GM18517 (cell line): Measurements from ENCODE around the gene TLCD3B.
"Not testable (repeated sequence)": the region's sequence is repeated elsewhere in the genome, so short reads cannot be mapped to it uniquely, and the experiment has no call there.

ENCODE experiments used
- ATAC-seq: cut with Tn5 transposase; IDR thresholded peaks from one replicate; pipeline ENCODE4 v1.9.1; 2021; ENCODE audit warnings: mild to moderate bottlenecking, moderate library complexity; ENCODE audit not compliant: unreplicated experiment

The TLCD3B gene

DNA sequence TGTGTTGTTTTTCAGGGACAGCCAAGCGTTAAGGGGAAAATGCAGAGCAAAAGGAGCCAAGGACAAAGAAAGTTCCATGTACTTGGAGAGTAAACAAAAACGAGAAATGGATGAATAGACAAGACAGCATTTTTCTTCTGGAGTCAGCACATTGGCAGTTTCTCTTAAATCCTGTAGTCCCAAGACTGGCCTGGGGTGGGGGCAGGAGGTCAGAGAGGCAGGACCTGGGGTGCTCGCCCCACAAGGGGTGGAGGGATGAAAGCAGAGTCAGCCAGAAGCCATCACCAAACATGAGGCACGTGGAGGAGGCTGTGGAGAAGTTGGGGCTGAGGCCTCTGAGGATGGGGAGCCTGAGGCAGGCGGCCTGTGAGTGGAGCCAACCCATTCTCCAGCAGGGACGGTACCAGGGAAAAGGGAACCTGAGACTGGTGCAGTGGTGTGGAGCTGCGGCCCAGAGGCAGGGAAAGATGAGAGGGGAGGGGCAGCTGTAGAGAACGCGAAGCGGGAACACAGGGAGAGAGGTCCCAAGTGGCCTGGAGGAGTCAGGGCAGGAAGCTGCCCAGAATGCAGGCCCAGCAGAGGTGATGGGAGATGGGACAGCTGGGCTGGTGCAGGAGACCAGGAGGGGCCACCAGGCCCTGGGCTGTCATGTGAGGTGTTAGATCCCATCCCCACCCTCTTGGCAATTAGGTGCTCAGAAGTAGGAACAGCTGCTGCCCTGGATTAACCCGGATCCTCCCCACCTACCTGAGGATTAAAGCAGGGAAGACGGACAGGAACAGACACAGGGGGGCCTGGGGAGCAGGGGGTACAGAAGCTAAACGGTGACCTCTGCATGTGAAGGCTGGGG, 3.3 kb downstream of the TLCD3B start:
- no peak for ATAC-seq

DNA sequence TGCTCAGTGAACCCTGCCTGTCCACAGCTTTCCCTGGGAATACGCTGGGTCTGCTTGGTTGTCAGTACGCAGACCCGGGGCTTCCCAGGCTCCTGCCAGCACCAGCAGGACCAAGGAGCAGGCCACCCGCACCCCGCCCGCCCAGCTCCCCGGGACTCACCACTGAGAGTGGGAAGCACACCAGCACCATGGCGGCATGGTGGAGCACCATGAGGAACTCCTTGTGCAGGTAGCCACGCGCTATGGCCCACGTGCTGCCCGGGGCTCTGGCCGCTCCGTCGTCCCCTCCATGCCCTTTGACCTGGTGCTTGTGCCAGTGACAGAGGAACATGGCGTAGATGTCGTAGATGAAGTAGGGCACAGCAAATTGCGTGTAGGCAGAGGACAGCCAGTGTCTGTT, 4.6 kb downstream of the TLCD3B start:
- ATAC-seq = no peak

DNA sequence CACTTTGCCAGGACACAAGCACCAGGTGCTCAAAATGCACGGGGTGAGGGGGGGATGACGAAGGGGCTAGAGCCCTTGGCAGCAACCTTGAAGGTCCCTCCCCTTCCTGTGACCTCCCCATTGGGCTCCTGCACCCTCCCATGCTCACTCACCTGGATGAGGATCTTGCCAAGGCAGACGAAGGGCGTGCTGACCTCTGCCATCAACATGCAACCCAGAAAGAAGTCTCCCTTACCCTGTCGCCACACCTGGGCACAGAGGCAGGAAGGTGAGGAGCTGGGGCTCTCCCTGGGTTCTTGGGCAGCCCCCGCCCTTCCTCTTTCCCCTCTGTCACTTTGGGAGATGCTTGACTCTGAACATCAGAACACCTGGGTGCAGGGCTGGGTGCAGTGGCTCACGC, 5.5 kb downstream of the TLCD3B start:
- ATAC-seq = no peak

DNA sequence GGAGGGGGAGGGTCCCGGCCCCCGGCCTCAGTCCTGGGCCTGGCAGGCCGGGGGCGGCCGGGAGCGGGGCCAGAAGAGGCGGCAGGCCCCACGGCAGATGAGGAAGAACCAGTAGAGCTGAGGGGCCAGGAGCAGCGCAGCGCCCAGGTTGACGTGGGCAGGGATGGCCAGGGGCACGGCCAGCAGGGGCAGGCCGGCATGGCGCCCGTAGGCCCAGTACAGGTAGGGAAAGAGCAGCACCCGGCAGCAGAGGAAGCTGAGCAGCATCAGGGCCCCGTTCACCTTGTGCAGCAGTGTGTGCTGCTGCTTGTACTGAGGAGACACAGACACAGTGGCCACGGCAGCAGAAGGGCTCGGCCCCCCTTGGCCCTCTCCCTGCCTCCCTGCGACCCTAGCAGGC, 5.9 kb downstream of the TLCD3B start:
- no peak for ATAC-seq

DNA sequence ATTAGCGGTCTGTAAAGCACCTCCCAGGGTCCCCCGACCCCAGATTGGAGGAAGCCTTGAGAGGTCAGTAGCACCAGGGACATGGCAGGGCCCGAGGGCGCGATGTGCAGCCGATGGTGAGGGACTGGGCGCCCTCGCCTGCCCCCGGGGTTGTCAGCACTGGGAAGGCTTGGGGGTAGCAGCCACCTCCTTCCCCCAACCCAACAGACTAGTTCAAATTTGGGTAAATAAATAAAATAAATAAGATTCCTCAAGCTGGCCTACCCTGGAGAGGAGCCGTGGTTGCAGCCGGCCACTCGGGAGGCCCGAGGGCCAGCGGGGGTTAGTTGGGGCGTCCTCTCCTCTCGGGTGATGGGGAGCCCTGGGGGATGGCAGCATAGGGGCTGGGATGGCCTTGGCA, 6.6 kb downstream of the TLCD3B start:
- no peak for ATAC-seq

DNA sequence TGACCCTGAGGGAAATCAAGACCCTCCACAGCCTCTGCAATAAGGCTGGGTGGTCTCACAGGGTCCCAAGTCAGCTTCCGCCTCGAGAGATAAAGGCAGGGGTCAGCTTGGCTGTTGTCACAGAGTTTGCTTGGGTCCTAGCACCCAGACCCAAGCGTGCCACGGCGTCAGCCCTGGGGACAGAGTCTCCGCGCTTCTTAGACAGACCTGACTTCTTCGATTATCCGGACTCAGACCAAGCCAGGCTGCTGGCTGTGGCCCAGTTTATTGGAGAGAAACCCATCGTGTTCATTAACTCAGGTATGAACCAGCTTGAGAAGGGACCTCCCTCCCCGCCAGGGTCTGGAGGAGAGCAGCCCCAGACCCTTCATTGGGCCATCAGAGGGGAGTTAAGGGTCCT, 7.5 kb downstream of the TLCD3B start:
- no peak for ATAC-seq

DNA sequence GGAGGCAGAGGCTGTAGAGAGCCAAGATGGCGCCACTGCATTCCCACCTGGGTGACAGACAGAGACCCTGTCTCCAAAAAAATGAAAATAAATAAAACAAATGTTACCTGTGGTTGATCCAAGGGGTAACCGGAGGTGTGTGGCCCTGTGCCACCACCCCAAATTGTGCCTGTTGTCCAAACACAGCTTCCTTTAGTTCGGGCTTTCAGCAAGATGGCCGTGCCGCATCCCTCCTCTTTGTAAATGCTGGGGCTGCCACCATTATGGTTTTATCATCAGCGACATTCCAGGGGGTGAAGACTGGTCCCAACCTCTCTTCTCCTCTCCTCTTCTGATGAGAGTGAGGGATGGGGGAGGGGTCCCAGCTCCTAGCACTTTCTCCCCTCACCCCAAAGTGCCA, 8.2 kb downstream of the TLCD3B start, which contains the start of gene C16orf92:
Gene C16orf92, plus strand, starts transcription at position 312 of the 400 bp plus-strand sequence. CDS start 143 bp downstream, outside the sequence.
- no peak for ATAC-seq

DNA sequence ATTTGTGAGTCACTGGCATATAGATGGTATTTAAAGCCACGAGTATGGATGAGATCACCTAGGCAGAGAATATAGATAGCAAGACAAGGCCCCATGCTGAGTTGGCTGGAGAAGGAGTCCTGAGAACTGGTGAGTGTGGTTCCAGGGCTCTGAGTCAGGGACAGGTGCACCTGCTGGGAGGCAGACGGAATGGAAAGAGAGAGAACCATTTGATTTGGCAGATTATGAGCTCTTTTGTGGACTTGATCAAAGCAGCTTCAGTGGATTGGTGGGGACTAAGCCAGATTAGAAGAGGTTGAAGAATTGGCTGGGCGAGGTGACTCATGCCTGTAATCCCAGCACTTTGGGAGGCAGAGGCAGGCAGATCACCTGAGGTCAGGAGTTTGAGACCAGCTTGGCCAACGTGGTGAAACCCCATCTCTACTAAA, 12.3 kb downstream of the TLCD3B start:
- ATAC-seq = no peak

DNA sequence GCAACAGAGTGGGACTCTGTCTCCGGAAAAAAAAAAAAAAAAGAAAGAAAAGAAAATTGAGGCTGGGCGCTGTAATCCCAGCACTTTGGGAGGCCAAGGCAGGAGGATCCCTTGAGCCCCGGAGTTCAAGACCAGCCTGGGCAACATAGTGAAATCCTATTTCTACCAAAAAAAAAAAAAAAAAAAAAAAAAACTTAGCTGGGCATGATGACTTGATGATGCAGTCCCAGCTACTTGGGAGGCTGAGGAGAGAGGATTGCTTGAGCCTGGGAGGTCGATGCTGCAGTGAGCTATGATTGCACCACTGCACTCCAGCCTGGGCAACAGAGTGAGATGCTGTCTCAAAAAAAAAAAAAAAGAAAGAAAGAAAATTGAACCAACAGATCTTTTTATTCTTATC, 13.1 kb downstream of the TLCD3B start:
- ATAC-seq = not testable (repeated sequence)

DNA sequence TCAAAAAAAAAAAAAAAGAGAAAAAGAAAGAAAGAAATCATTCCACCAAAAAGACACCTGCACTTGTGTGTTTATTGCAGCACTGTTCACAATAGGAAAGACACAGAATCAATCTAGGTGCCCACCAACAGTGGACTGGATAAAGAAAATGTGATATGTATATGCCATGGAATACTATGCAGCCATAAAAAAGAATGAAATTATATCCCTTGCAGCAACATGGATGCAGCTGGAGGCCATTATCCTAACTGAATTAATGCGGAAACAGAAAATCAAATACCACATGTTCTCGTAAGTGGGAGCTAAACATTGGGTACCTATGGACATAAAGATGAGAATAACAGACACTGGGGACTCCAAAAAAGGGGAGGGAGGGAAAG, 13.8 kb downstream of the TLCD3B start:
- no peak for ATAC-seq

DNA sequence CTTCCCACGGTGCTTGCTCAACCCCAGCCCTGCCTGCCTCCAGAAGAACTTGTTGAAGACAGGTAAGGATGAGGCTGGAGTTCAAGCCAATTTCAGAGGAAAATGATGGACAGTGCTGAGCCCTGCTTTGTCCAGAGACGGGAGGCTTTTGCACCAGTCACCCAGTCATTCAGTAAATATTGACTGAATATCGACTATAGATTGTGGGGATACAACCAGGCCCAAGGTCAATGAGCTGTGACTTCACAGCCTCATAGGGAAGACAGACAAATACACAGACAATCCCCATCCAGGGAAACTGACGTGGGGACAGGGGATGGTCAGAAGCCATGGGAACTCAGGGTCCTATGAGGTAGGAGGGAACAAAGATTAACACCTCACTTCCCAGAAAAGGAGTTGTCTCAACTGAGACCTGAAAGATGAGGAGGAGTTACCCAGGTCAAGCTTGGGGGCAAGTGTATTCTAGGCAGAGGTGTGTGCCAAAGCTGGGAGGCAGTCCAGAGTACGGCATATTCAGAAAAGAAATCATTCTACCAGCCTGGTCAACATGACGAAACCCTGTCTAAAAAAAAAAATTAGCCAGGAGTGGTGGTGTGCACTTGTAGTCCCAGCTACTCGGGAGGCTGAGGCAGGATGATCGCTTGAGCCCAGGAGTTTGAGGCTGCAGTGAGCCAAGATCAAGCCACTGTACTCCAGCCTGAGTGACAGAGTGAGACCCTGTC, 14.4 kb downstream of the TLCD3B start:
- no peak for ATAC-seq

DNA sequence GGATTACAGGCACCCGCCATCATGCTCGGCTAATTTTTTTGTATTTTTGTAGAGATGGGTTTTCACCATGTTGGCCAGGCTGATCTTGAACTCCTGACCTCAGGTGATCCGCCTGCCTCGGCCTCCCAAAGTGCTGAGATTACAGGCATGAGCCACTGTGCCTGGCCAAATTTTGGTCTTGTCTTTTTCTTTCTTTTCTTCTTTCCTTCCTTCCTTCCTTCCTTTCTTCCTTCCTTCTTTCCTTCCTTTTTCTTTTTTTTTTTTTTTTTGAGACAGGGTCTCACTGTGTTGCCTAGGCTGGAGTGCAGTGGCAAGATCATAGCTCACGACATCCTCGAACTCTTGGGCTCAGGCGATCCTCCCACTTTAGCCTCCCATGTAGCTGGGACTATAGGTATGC, 15.6 kb downstream of the TLCD3B start:
- not testable (repeated sequence) for ATAC-seq

DNA sequence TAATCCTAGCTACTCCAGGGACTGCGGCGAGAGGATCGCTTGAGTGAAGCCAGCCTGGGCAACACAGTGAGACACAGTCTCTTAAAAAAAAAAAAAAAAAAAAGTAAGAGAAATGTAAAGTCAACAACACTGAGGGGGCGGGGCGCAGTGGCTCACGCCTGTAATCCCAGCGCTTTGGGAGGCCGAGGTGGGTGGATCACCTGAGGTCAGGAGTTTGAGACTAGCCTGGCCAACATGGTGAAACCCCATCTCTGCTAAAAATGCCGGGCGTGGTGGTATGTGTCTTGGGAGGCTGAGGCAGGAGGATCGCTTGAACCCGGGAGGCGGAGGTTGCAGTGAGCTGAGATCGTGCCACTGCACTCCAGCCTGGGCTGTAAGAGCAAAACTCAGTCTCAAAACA, 18.5 kb downstream of the TLCD3B start:
- not testable (repeated sequence) for ATAC-seq

DNA sequence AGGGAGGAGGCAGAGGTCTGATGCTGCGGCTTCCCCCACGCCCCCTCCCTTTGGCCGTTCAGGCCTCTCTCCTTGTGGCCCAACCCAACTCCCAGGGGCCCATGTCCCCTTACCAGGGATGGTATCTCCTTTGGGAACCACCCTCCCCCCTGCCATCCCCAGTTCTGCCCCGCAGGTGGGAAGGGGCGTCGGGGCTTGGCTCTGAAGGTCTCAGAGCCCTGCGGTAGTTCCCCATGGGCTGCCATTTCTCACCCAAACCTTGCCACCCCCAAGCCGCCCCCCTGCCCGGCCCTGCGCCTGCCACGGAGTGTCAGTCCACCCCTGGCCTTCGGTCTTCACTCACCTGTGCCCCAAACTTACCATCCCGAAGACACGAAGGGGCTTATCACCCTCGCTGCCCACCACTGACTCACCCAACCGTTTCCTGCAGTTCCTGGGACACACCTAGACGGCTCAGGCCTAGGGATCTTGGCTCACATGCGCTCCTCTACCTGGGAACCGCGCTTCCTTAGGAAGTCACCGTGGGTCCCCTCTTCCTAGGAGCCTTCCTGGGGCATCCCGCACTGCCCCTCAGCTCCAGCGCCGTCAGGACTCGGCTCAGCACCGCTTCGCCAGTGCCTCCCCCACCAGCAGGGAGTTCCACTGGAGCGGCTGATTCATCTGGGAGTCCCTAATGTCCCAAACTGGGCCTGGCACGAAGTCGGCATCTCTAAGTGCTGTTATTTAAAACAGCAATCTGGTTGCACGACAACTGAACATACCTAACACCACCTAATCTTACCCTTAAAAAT, 19.2 kb downstream of the TLCD3B start:
- ATAC-seq = no peak

DNA sequence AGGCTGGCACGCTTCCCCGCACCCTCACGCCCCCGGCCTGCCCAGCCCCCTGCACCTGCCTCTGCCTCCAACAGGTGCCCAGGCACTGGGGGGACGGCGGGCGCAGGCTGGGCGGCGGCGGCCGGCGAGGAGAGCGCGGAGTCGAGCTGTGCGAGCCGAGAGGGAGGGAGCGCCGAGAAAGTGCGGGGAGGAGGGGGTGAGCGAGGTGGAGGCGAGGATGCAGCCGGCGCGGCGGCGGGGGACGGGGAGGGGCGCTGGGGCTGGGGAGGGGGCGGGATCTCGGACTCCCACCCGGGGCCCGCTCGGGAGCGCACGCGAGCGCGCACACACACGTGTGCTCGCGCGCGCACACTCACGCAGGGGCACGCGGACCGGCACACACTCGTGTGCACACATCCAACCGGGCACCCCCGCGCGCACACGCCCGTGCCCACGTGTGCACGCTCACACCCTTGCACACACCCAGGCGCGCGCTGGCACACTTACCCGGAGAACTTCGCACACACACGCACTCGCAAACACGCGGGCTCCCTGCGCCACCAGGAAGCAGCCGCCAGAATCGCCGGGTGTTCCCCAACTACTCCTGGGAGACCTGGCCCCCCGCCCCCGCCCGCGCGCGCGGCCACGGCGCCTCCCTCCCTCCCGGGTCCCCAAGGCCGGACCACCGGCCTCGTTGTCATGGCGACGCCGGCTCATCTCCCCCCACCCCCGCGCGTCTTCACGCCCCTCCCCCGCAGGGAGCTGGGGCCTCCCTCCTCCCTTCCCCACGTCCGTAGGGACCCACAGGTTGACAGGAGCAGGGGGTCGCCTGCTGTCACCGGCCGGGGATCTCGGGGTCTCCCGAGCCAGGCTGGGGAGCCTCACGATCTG, 20.0 kb downstream of the TLCD3B start, which contains the start of gene DOC2A:
Gene DOC2A, minus strand, starts transcription at position 184 of the 870 bp plus-strand sequence. CDS start 805 bp downstream, outside the sequence.
- no peak for ATAC-seq

DNA sequence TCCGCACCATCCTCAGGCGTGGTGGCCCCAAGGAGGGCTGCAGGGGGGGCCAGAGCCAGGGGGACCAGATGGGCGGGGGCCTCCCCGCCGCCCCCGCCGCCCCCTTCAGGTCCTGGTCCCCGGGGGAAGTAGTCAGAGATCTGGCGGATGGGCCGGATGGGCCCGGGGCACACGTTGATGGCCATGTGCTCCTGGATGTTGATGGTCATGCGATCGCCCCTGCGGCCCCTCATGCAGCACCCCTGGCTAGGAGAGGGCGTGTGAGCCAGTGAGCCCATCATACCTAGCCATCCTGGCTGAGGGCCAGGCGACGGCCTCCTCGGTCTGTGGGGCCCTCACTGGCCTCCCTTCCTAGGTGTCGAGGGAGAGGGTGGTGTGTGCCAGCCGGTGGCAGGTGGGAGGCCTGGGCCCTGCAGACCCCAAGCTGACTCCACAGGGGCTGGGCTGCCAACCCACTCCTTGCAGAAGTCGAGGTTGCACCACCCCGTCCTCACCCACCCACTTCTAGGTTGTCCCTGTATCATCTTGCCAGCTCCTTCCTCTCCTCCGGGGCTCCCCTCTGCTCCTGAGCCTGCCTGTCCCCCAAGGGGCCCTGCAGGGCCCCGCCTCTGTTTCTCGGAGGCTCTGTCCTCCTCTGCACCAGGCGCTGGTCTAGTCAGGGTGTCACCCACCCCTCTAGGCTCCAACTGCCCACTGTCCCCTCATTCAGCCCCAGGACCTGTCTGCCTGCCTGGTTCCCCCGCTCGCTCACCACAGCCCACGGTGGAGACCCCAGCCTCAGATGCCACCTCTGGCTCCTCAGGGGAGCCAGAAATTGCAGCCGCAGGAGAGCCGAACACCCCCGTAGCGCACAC, 20.9 kb downstream of the TLCD3B start:
- ATAC-seq = no peak

DNA sequence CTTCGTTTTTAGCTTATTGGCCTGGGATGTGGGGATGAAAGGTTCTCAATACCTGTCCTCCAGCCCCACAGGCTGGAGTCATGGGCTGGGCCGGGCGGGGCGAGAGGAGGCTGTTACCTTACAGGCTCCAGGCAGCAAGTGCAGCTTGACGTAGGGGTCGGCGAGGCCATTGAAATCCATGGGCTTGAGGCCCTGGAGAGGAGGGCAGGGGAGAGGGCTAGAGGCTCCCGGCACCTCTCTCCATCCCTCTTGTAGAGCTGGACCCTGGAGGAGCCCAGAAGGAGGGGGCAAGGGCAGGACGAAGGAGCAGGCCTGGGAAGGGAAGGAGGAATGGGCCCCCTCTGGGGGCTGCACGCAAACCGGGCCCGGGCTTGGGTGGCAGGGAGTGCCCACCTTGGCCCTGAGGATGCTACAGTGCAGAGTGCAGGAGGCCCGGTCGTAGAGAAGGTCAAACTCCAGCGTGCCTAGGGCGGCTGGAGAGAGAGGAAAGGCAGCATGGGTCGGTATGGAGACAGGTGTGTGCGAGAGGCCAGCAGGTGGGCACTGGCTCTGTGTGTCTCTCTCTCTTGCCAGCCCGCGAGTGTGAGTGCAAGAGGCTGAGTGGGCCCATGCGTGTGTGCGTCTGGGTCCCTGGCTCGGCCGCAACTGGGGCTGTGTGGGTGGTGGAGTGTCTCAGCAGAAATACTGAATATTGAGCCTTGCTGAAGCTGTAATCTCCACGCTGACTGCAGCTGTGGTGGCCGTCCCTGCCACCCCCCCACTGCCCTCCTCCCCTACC, 21.8 kb downstream of the TLCD3B start:
- ATAC-seq = no peak

DNA sequence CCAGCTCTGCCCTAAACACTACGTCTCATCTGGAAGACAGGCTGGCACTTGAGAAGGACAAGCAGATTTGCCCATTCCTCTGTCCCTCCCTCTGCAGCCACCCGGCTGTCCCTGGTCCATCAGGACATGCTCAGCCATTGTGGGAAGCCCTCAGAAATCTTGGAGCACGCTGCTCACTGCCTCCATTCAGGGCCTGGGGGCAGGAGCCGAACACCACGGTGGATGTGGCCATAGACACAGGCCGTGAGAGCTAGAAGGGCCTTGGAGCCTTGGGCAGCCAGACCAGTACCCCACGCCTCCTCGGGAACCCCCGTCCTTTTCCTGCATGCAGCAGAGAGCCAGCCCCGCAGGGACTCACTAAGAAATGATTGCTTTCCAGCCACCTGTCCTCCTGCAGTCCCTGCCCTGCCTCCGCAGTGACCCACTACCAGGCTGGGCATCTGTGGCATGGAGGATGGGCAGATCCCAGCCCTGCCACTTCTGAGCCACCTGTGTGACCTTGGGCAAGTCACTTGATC, 23.6 kb downstream of the TLCD3B start:
- ATAC-seq = no peak
